Choroid plexus epithelial cell (primary cell): ENCODE data around the gene FYB1.
A peak's percentile ranks its signal among the peaks of the same experiment; 100 is the strongest.

Source experiments
- DNase-seq: peaks from one replicate; pipeline ENCODE4 v3.0.0-alpha.2; 2010; ENCODE audit warnings: low read depth
- H3K4me3 ChIP-seq: 2 replicates; pipeline ENCODE4 v1.5.1; 2011; ENCODE audit warnings: low read depth, mild to moderate bottlenecking, control low read depth, low read length, moderate library complexity
- TF ChIP-seq, protein P1 (sequence below): conservative IDR thresholded peaks from 2 replicates; pipeline ENCODE4 v1.5.1; 2011; ENCODE audit warnings: low read depth, mild to moderate bottlenecking, control low read depth, inconsistent platforms, low read length, moderate library complexity

FYB1 gene

DNA sequence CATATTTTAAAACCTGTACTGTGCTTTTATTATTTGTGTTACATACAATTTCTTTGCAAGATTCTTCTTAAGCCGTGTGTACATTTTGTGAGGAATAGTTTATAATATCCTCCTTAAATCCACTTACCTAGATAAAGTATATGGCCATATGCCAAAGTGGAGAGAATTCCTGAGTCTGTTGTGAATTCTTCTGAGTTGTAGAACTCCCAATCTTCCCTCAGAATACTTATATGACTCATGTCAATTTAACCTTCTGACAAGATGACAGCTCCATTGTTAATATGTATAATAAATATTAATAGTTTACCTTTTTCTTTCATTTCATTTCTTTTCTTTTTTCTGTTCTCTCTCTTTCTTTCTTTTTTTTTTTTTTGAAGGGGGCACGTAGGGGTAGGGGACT, 139.2 kb downstream of the FYB1 start:
- DNase-seq = no peak

DNA sequence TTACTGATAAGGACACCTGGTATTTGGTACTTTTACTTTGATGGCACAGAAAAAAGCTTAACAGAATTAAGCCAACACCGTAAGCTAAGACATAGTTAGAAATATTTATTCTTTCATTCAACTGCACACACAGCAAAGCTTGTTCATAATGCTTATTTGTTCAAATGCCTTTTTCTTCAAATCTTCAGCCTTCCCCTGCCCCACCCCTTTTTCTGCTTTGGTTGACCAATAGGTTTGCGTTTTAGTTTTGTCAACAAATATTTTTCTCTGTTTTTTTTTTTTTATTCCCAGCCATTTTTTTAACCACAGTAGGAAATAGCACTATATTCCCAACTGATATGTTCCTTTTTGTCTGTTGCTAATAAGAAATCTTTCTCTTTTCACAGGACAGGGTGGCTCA, 140.2 kb downstream of the FYB1 start:
- H3K4me3 ChIP-seq = no peak overlapping the region
- TF ChIP-seq, protein P1, sequence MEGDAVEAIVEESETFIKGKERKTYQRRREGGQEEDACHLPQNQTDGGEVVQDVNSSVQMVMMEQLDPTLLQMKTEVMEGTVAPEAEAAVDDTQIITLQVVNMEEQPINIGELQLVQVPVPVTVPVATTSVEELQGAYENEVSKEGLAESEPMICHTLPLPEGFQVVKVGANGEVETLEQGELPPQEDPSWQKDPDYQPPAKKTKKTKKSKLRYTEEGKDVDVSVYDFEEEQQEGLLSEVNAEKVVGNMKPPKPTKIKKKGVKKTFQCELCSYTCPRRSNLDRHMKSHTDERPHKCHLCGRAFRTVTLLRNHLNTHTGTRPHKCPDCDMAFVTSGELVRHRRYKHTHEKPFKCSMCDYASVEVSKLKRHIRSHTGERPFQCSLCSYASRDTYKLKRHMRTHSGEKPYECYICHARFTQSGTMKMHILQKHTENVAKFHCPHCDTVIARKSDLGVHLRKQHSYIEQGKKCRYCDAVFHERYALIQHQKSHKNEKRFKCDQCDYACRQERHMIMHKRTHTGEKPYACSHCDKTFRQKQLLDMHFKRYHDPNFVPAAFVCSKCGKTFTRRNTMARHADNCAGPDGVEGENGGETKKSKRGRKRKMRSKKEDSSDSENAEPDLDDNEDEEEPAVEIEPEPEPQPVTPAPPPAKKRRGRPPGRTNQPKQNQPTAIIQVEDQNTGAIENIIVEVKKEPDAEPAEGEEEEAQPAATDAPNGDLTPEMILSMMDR = no peak
- DNase-seq = no peak

More for the DNA sequence above, 139.2 kb downstream of the FYB1 start:
- TF ChIP-seq, protein P1 = no peak
- H3K4me3 ChIP-seq = no peak overlapping the region

DNA sequence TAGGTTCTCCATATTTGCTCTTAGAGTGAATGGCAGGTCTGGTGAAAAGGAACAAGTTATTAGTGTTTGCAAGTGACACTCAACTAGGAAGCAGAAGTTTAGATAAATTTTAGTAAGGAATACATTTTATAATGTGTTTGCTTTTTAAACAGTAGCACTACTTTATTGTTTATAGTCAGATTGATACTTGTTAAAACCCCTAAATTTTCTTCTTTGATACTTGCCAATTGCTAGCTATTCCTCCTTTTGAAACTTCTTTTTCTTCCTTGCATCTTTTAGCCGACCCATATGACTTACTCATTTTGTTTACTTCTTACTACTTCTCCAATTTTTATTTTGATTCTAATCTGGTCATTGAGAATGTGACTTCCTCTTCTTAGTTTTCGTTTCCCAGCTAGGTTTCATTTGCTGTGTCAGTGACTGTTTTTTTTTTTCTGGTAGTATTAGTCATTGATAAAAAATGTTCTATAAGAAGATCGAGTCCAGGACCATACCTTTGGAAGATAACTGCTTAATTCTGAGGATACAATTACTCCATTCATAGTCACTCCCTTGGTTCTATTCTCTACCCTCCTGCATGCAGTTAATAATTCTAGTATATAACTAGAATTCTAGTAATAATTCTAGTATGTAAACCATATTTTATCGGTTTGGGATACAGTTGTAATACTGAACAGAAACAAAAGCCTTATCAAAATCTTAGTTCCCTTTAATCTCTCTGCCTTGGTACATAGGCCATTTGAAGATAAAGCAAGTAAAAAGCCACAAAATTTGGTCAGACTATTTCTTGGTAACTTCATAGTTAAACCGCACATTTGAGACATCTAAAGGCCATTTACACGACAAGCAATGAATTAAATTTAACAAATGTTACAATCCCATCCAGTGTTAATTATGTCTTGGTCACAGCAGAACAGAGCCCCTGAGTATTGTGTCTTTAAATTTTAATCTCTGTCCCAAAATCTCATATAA, 142.3 kb downstream of the FYB1 start:
- no peak overlapping the region for H3K4me3 ChIP-seq
- TF ChIP-seq, protein P1 = no peak
- peak; percentile 53 for DNase-seq

DNA sequence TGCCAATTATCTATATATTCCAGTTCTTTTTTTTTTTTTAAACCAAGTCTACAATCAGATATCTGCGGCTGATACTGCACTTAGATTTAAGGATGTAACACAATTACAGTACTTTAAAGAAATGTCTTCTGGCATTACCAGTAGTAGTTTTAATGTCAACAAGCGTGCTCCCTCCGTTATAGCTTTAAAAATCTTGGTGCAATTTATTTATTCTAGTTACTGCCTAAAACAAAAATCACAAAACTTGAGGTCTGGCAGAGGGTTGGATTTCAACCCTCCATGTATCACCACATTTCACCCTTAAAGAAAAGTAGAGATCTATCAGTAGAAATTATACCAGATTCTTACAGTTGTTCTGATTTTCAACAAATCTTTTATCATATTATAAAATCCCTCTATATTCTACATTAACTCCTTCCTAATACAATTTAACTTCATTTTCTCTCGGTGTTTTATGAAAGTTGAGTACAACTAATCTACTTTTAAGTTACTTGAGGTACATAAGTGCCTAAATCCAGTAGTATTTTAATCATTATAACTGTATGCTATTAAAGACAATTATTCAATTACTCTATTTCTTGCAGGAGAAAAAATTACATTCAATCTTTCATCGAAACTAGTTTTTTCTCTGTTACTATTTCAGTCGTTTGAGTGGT, 143.1 kb downstream of the FYB1 start:
- no peak for DNase-seq
- H3K4me3 ChIP-seq = no peak overlapping the region
- TF ChIP-seq, protein P1 = no peak

DNA sequence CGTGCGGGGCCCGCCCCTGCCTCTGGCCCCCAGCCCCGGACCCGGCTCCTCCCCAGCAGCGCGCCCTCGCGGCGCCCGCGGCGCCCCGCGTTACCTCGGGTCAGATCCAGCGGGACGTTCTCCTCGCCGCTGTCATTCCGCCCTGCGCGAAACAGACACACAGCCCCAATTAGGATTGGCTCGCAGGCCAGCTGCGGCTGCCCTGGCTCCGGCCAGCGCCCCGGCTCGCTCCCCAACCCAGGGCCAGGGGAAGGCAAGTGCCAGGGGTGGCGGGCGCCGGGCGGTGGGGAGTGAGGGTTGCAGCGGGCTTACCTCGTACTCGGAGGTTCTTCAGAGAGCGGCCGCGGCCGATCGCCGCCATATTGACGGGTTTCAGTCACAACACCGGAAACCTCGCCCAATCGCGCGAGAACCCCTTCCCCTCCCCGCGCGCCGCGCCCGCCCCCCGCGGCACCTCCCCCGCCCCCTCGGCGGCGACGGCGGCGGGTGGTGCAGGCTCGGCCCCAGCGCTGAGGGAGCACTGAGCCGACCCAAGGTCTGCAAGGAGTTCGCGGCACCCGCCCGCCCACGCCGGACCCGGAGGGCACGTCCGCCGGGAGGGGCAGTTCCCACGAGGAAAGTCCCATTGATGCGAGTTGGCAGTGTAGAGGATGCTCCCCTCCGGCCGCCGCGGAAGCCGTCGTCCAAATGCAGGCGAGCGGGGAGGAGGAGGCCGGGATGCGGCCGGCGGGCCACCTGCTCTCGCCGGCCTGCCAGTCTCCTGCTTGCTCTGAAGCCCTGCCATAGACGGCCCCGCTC, 145.1 kb downstream of the FYB1 start, which contains the start of gene RICTOR:
TSS of gene RICTOR (minus strand) at position 383 of the 798 bp plus-strand sequence. CDS start at position 361, 22 bp downstream.
- DNase-seq = peak; percentile 90
- peak within 1 kb of the TSS; percentile 92 for H3K4me3 ChIP-seq
- TF ChIP-seq, protein P1 = no peak

DNA sequence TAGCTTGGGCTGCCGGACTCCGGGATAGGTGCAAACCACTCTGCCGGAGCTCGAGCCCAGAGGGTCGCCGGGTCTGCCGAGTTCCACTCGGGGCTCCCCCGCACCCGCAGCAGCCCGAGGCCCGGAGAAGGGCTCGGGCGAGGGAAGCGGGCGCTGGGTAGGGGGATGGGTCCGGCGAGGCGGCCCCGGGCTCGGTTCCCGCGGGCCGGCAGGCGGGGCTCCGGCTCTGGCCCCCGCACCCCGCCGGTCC, 145.7 kb downstream of the FYB1 start:
- DNase-seq = no peak
- peak overlapping the region; percentile 92 for H3K4me3 ChIP-seq
- TF ChIP-seq, protein P1 = no peak
